ENCODE results near the gene ASTL.

The ASTL gene

GRCh38 chr2:96123290-96123689, 15.0 kb downstream of the ASTL start:
- H3K4me1 ChIP-seq (ENCODE audit: control insufficient read depth, insufficient read depth, low read length, poor library complexity, severe bottlenecking) = no peaks in the 10 kb centered on the region
- WGBS, 2 experiments (ENCODE audit: insufficient coverage in 2 of 2) = 83 to 100% methylated on average over 1 of the region's 1 CpG

GRCh38 chr2:96122391-96122790, 15.9 kb downstream of the ASTL start:
- no peak overlapping the region for H3K27ac ChIP-seq (ENCODE audit: low read depth, low read length, severe bottlenecking)
- no peak overlapping the region for H3K4me3 ChIP-seq (ENCODE audit: extremely low read depth, insufficient read depth, low read length, poor library complexity, severe bottlenecking)
- H3K4me1 ChIP-seq (ENCODE audit: control insufficient read depth, insufficient read depth, low read length, poor library complexity, severe bottlenecking) = no peaks in the 10 kb centered on the region
- WGBS, 2 experiments (ENCODE audit: insufficient coverage in 2 of 2) = 87 to 94% methylated on average over 4 to 5 of the region's 5 CpGs
- no peaks in the 10 kb centered on the region for H3K9me3 ChIP-seq (ENCODE audit: control insufficient read depth, low read length)
- H3K36me3 ChIP-seq (ENCODE audit: control insufficient read depth, insufficient read depth, low read length) = no peaks in the 10 kb centered on the region

More at GRCh38 chr2:96123290-96123689, 15.0 kb downstream of the ASTL start:
- no peaks in the 10 kb centered on the region for H3K36me3 ChIP-seq (ENCODE audit: control insufficient read depth, insufficient read depth, low read length)
- H3K27ac ChIP-seq (ENCODE audit: low read depth, low read length, severe bottlenecking) = no peak overlapping the region
- H3K9me3 ChIP-seq (ENCODE audit: control insufficient read depth, low read length) = no peaks in the 10 kb centered on the region
- H3K4me3 ChIP-seq (ENCODE audit: extremely low read depth, insufficient read depth, low read length, poor library complexity, severe bottlenecking) = no peak overlapping the region

GRCh38 chr2:96121414-96121813, 16.9 kb downstream of the ASTL start:
- Histone ChIP-seq H3K4me1 (ENCODE audit: control insufficient read depth, insufficient read depth, low read length, poor library complexity, severe bottlenecking) (no peaks in the 10 kb centered on the region), H3K9me3 (ENCODE audit: control insufficient read depth, low read length) (no peaks in the 10 kb centered on the region), H3K36me3 (ENCODE audit: control insufficient read depth, insufficient read depth, low read length) (no peaks in the 10 kb centered on the region), H3K4me3 (ENCODE audit: extremely low read depth, insufficient read depth, low read length, poor library complexity, severe bottlenecking) (no peak overlapping the region), H3K27ac (ENCODE audit: low read depth, low read length, severe bottlenecking) (no peak overlapping the region)
- 87 to 95% methylated on average over 3 to 4 of the region's 4 CpGs for WGBS, 2 experiments (ENCODE audit: insufficient coverage in 2 of 2)

GRCh38 chr2:96120991-96121390, 17.3 kb downstream of the ASTL start:
- no peaks in the 10 kb centered on the region for H3K4me1 ChIP-seq (ENCODE audit: control insufficient read depth, insufficient read depth, low read length, poor library complexity, severe bottlenecking)
- H3K27ac ChIP-seq (ENCODE audit: low read depth, low read length, severe bottlenecking) = no peak overlapping the region
- 83 to 86% methylated on average over 7 of the region's 7 CpGs for WGBS, 2 experiments (ENCODE audit: insufficient coverage in 2 of 2)
- H3K36me3 ChIP-seq (ENCODE audit: control insufficient read depth, insufficient read depth, low read length) = no peaks in the 10 kb centered on the region
- H3K4me3 ChIP-seq (ENCODE audit: extremely low read depth, insufficient read depth, low read length, poor library complexity, severe bottlenecking) = no peak overlapping the region
- no peaks in the 10 kb centered on the region for H3K9me3 ChIP-seq (ENCODE audit: control insufficient read depth, low read length)

- Histone ChIP-seq H3K4me1 (ENCODE audit: control insufficient read depth, insufficient read depth, low read length, poor library complexity, severe bottlenecking) (no peaks in the 10 kb centered on the region), H3K4me3 (ENCODE audit: extremely low read depth, insufficient read depth, low read length, poor library complexity, severe bottlenecking) (no peak overlapping the region), H3K36me3 (ENCODE audit: control insufficient read depth, insufficient read depth, low read length) (no peaks in the 10 kb centered on the region), H3K9me3 (ENCODE audit: control insufficient read depth, low read length) (no peaks in the 10 kb centered on the region), H3K27ac (ENCODE audit: low read depth, low read length, severe bottlenecking) (no peak overlapping the region)
- 50 to 58% methylated on average over 6 to 9 of the region's 11 CpGs for WGBS, 2 experiments (ENCODE audit: insufficient coverage in 2 of 2)
Measured at GRCh38 chr2:96120091-96120720, 18.1 kb downstream of the ASTL start.

- no peak overlapping the region for H3K4me3 ChIP-seq (ENCODE audit: extremely low read depth, insufficient read depth, low read length, poor library complexity, severe bottlenecking)
- H3K27ac ChIP-seq (ENCODE audit: low read depth, low read length, severe bottlenecking) = no peak overlapping the region
- no peaks in the 10 kb centered on the region for H3K4me1 ChIP-seq (ENCODE audit: control insufficient read depth, insufficient read depth, low read length, poor library complexity, severe bottlenecking)
- H3K36me3 ChIP-seq (ENCODE audit: control insufficient read depth, insufficient read depth, low read length) = no peaks in the 10 kb centered on the region
- no peaks in the 10 kb centered on the region for H3K9me3 ChIP-seq (ENCODE audit: control insufficient read depth, low read length)
- 90 to 100% methylated on average over 1 to 4 of the region's 5 CpGs for WGBS, 2 experiments (ENCODE audit: insufficient coverage in 2 of 2)
Measured at GRCh38 chr2:96119389-96119751, 18.9 kb downstream of the ASTL start.

GRCh38 chr2:96118698-96119388, 19.5 kb downstream of the ASTL start:
- H3K27ac ChIP-seq (ENCODE audit: low read depth, low read length, severe bottlenecking) = no peak overlapping the region
- no peaks in the 10 kb centered on the region for H3K36me3 ChIP-seq (ENCODE audit: control insufficient read depth, insufficient read depth, low read length)
- 88 to 89% methylated on average over 10 to 13 of the region's 13 CpGs for WGBS, 2 experiments (ENCODE audit: insufficient coverage in 2 of 2)
- H3K9me3 ChIP-seq (ENCODE audit: control insufficient read depth, low read length) = no peaks in the 10 kb centered on the region
- H3K4me3 ChIP-seq (ENCODE audit: extremely low read depth, insufficient read depth, low read length, poor library complexity, severe bottlenecking) = no peak overlapping the region
- H3K4me1 ChIP-seq (ENCODE audit: control insufficient read depth, insufficient read depth, low read length, poor library complexity, severe bottlenecking) = no peaks in the 10 kb centered on the region

- Histone ChIP-seq H3K4me3 (ENCODE audit: extremely low read depth, insufficient read depth, low read length, poor library complexity, severe bottlenecking) (peak overlapping the region; percentile 44), H3K9me3 (ENCODE audit: control insufficient read depth, low read length) (no peaks in the 10 kb centered on the region), H3K36me3 (ENCODE audit: control insufficient read depth, insufficient read depth, low read length) (no peaks in the 10 kb centered on the region), H3K4me1 (ENCODE audit: control insufficient read depth, insufficient read depth, low read length, poor library complexity, severe bottlenecking) (no peaks in the 10 kb centered on the region), H3K27ac (ENCODE audit: low read depth, low read length, severe bottlenecking) (no peak overlapping the region)
- 56 to 57% methylated on average over 8 to 15 of the region's 17 CpGs for WGBS, 2 experiments (ENCODE audit: insufficient coverage in 2 of 2)
Measured at GRCh38 chr2:96117701-96118588, 20.4 kb downstream of the ASTL start.

- no peaks in the 10 kb centered on the region for H3K36me3 ChIP-seq (ENCODE audit: control insufficient read depth, insufficient read depth, low read length)
- H3K9me3 ChIP-seq (ENCODE audit: control insufficient read depth, low read length) = no peaks in the 10 kb centered on the region
- H3K27ac ChIP-seq (ENCODE audit: low read depth, low read length, severe bottlenecking) = no peak overlapping the region
- WGBS, 2 experiments (ENCODE audit: insufficient coverage in 2 of 2) = 1 to 2% methylated on average over 49 to 56 of the region's 62 CpGs
- no peaks in the 10 kb centered on the region for H3K4me1 ChIP-seq (ENCODE audit: control insufficient read depth, insufficient read depth, low read length, poor library complexity, severe bottlenecking)
- H3K4me3 ChIP-seq (ENCODE audit: extremely low read depth, insufficient read depth, low read length, poor library complexity, severe bottlenecking) = peak overlapping the region; percentile 44
Measured at GRCh38 chr2:96116879-96117533, 21.3 kb downstream of the ASTL start.

- WGBS, 2 experiments (ENCODE audit: insufficient coverage in 2 of 2) = 1% methylated on average over 36 of the region's 64 CpGs
Measured at GRCh38 chr2:96116424-96116878, 21.9 kb downstream of the ASTL start, which contains the start of gene ADRA2B. ADRA2B (minus strand) TSS chr2:96116571; CDS start chr2:96116149, 422 bp downstream.

More at GRCh38 chr2:96116424-96116878, 21.9 kb downstream of the ASTL start, which contains the start of gene ADRA2B:
- Histone ChIP-seq H3K4me1 (ENCODE audit: control insufficient read depth, insufficient read depth, low read length, poor library complexity, severe bottlenecking) (no peaks in the 10 kb centered on the region), H3K27ac (ENCODE audit: low read depth, low read length, severe bottlenecking) (no peak within 1 kb of the TSS), H3K36me3 (ENCODE audit: control insufficient read depth, insufficient read depth, low read length) (no peaks in the 10 kb centered on the region), H3K9me3 (ENCODE audit: control insufficient read depth, low read length) (no peaks in the 10 kb centered on the region), H3K4me3 (ENCODE audit: extremely low read depth, insufficient read depth, low read length, poor library complexity, severe bottlenecking) (peak within 1 kb of the TSS; percentile 44)

Data from mesodermal cell (in vitro differentiated cells).